AG04450 (cell line): ENCODE measurements around the gene CD300LF. TPM values are rescaled to one million over a fixed set of nuclear protein-coding genes. Genes with fewer than 3 reads are reported as not detected.

Experiments
- CTCF ChIA-PET: fragments of 300-600, 350-600 bp; formaldehyde crosslinking; extraction: SDS; loops from one replicate; lab custom pipeline; 2022; ENCODE audit warnings: antibody characterized with exemption, inconsistent platforms; lab: Charles Lee
- POLR2A ChIA-PET: fragments of 350-600 bp; formaldehyde crosslinking; extraction: SDS; loops from one replicate; lab custom pipeline; 2021; ENCODE audit warnings: antibody characterized with exemption, inconsistent platforms; lab: Yijun Ruan, JAX
- DNase-seq: peaks from one replicate; pipeline ENCODE4 v3.0.0-alpha.2; 2011; ENCODE audit warnings: low read depth, low spot score
- H3K27ac ChIP-seq: one replicate; pipeline ENCODE4 v1.5.1; 2012; ENCODE audit warnings: low read depth, low read length, control low read depth
- H3K27me3 ChIP-seq: one replicate; pipeline ENCODE4 v1.6.0; 2012; ENCODE audit warnings: low read length; ENCODE audit not compliant: control insufficient read depth, insufficient read depth
- H3K4me3 ChIP-seq: 2 replicates; pipeline ENCODE4 v1.5.1; 2011; ENCODE audit warnings: mild to moderate bottlenecking, low read depth, low read length, control low read depth
- H3K9me3 ChIP-seq: 2 replicates; pipeline ENCODE4 v1.5.1; 2012; ENCODE audit warnings: low read length; ENCODE audit not compliant: control insufficient read depth, insufficient read depth
- polyA plus RNA-seq: library from polyadenylated mRNA; depleted of rRNA; stranded (reverse); fragments of >200 nt; gene quantifications from 2 replicates; pipeline ENCODE4 v1.2.3, GENCODE V29; 2011
- TF ChIP-seq, protein P1 (sequence below): IDR thresholded peaks from 2 replicates; pipeline ENCODE4 v1.5.1; 2011; ENCODE audit warnings: low read depth, low read length, control low read depth, inconsistent platforms

CD300LF gene
- polyA plus RNA-seq, 1 experiment = not detected

DNA sequence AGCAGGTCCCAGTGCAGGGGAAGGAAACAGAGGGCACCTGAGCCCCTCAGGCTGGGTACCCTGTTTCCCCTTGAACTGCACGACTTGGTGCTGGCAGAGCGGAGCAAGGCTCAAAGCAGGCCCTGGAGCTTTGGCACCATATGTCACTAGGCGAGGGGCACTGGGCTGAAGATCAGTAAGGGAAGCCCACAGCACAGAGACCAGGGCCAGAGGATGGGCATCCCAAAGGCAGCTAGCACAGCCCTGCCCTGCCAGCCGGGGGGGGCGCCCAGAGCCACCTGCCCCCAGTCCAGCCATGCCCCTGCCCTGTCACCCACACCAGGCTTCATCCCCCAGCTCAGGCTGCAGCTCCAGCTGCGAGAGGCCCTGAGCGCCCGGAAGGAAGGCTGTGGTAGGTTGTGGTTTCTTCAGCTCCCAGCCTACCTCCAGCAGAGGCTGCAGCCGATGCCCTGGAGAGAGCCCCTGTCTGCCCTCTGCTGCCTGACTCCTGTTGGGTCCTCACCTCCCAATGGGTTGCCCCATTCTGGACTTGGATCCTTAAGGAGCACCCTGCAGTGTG, 46.6 kb upstream of the CD300LF start:
- ChIA-PET CTCF (interaction anchor here (1.6 to 2.9 kb wide), 4 partner anchors 12 to 106 kb away, joined by 7 to 12 read pairs (median 8); no protein-coding TSS in a partner anchor), POLR2A (no interaction called here)
- Histone ChIP-seq H3K27me3 (no peaks in the 10 kb centered on the region), H3K4me3 (no peak overlapping the region), H3K9me3 (no peaks in the 10 kb centered on the region; the same call in 1 of the 2 replicates), H3K27ac (no peak overlapping the region)
- TF ChIP-seq, protein P1, sequence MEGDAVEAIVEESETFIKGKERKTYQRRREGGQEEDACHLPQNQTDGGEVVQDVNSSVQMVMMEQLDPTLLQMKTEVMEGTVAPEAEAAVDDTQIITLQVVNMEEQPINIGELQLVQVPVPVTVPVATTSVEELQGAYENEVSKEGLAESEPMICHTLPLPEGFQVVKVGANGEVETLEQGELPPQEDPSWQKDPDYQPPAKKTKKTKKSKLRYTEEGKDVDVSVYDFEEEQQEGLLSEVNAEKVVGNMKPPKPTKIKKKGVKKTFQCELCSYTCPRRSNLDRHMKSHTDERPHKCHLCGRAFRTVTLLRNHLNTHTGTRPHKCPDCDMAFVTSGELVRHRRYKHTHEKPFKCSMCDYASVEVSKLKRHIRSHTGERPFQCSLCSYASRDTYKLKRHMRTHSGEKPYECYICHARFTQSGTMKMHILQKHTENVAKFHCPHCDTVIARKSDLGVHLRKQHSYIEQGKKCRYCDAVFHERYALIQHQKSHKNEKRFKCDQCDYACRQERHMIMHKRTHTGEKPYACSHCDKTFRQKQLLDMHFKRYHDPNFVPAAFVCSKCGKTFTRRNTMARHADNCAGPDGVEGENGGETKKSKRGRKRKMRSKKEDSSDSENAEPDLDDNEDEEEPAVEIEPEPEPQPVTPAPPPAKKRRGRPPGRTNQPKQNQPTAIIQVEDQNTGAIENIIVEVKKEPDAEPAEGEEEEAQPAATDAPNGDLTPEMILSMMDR = no peak
- DNase-seq = no peak

DNA sequence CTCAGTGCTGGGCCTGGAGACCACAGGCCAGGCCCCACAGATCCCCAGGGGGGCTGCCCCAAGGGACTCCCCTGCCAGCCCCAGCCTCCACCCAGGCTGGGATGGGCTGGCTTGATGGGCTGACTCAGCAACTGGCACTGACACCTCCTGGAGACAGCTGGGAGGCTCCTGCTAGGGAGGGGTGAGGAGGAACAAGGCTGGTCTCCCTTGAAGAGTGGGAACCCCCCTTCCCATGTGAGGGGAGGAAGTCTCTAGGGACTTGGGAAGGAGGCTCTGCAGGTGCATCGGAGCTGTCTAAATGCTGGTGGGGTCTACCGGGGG, 46.1 kb upstream of the CD300LF start:
- TF ChIP-seq, protein P1 = no peak
- no peak for DNase-seq
- H3K27me3 ChIP-seq = no peaks in the 10 kb centered on the region
- H3K4me3 ChIP-seq = no peak overlapping the region
- H3K27ac ChIP-seq = no peak overlapping the region
- H3K9me3 ChIP-seq = no peaks in the 10 kb centered on the region; the same call in 1 of the 2 replicates
- CTCF ChIA-PET = interaction anchor here (1.3 to 2.5 kb wide), 3 partner anchors 12 to 106 kb away, joined by 3 to 12 read pairs (median 7); no protein-coding TSS in a partner anchor
- POLR2A ChIA-PET = no interaction called here

DNA sequence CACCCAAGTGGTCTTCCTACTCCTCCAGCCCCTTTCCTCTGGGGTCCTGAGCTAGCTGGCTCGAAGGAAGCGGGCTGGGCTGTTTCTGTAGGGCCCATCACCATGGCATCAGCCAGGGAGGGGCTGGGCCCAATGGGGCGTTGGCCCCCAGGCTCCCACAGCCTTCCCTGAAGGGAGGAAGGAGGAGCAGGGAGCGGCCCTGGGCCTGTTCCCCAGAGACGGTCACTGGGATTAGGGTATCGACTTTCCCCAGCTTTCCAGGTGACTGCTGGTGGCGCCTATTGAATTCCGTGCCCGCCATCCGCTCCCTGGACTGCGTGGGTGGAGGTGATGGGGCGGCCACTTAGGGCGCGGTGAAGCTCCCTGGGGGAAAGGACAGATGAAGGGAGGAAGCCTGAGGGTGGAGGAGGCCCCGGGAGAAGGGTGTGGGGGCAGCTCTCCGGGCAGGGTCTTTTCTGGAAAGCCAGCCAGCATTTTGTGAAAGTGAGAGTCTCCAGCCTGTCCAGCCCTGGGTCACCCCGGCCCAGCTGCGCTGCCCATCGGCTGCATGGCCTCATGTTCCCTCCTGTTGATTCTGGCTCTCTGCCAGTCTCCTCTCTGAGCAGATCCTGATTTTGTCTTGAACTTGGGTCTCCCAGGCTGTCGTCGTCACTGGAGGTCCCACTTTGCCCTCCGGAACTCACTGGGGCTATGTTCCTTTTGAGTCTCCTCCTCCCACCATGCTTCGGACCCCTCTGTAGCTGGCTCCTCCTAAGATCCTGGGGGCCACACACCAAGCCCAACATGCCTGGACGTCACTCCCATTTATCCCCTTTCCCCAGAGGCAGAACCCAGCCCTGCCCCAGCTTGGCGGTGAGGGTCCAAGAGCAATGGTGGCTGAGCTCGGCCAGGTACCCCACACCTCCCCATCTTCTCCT, 45.5 kb upstream of the CD300LF start:
- Histone ChIP-seq H3K27ac (no peak overlapping the region), H3K27me3 (no peaks in the 10 kb centered on the region), H3K9me3 (no peaks in the 10 kb centered on the region; the same call in 1 of the 2 replicates), H3K4me3 (no peak overlapping the region)
- no peak for DNase-seq
- POLR2A ChIA-PET = interaction anchor here (0.6 kb wide), 1 partner anchor 12 kb away, joined by 4 read pairs; no protein-coding TSS in a partner anchor
- TF ChIP-seq, protein P1 = no peak
- CTCF ChIA-PET = interaction anchor here (1.3 to 2.5 kb wide), 4 partner anchors 13 to 107 kb away, joined by 3 to 12 read pairs (median 8); no protein-coding TSS in a partner anchor

DNA sequence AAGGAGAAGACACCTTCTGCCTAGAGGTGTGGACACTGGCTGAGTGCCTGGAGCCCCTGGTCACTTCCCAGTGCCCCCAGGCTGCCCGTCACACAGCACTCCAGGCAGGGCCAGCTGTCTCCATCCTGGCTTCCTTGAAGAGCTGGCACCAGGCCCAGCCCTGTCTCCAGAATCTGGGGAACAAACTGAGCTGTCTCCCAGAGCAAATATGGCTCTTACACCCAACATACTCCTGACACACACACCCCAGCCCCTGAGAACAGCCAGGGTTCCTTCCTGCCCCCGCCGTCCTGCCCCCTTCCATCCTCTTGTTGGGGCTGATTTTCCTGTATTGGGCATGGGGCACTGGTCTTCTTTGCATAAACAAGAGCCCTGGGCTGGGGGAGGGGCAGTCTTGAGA, 44.8 kb upstream of the CD300LF start:
- H3K4me3 ChIP-seq = no peak overlapping the region
- POLR2A ChIA-PET = no interaction called here
- H3K9me3 ChIP-seq = no peaks in the 10 kb centered on the region; the same call in 1 of the 2 replicates
- no peak for DNase-seq
- TF ChIP-seq, protein P1 = no peak
- H3K27ac ChIP-seq = no peak overlapping the region
- CTCF ChIA-PET = interaction anchor here (1.3 to 1.9 kb wide), 4 partner anchors 12 to 34 kb away, joined by 3 to 8 read pairs (median 6); no protein-coding TSS in a partner anchor
- no peaks in the 10 kb centered on the region for H3K27me3 ChIP-seq

DNA sequence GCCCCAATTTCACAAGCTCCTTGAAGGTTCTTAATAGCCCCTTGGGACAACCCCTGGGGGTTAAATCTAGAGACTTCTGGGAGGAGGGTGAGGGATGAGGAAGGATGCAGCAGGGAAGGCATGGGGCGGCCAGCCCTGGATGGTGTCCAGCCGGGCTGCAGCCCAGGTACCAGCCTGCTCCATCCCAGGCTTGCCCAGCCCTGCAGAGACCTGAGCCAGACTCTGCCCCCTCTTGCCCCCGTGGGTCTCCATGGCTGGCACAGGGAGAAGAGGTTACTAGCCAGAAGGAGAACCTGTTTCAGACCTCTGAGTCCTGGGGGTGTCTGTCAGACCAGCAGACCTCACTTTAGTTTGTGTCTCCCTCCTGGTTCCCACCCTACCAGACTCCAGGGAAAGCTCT, 44.2 kb upstream of the CD300LF start:
- CTCF ChIA-PET = interaction anchor here (1.2 to 1.9 kb wide), 3 partner anchors 12 to 34 kb away, joined by 3 to 8 read pairs (median 6); partner anchors contain the start of gene RAB37
- POLR2A ChIA-PET = no interaction called here

More for the DNA sequence above, 44.2 kb upstream of the CD300LF start:
- Histone ChIP-seq H3K4me3 (no peak overlapping the region), H3K27me3 (no peaks in the 10 kb centered on the region), H3K27ac (no peak overlapping the region), H3K9me3 (no peaks in the 10 kb centered on the region; the same call in 1 of the 2 replicates)
- TF ChIP-seq, protein P1 = no peak
- no peak for DNase-seq
